Spleen (tissue), 11 donors: Measurements from ENCODE around the gene PPFIA2. TPM values are rescaled to one million over a fixed set of nuclear protein-coding genes. Genes with fewer than 3 reads are reported as not detected.

Source experiments
- DNase-seq: peaks from one replicate; pipeline ENCODE4 v3.0.0-alpha.2; 2020
- H3K27ac ChIP-seq, 8 donors: fragments of 200-600 bp; sonication (generic) in 7 of 8; 1 replicate in 4 of 8; 2 replicates in 4 of 8; pipeline versions ENCODE4 v1.5.0 to v1.8.0; 2016 to 2021; ENCODE audit warnings: inconsistent platforms in 4 of 8, mild to moderate bottlenecking in 4 of 8, moderate library complexity in 1 of 8
- H3K27me3 ChIP-seq, 7 donors: fragments of 200-600 bp; sonication (generic) in 6 of 7; replicated peaks in 1 of 7; 1 replicate in 4 of 7; 2 replicates in 3 of 7; pipeline versions ENCODE4 v1.5.0 to v1.8.0; 2016 to 2021; ENCODE audit warnings: inconsistent platforms in 3 of 7, mild to moderate bottlenecking in 1 of 7
- H3K36me3 ChIP-seq, 6 donors: fragments of 200-600 bp; sonication (generic) in 5 of 6; 1 replicate in 4 of 6; 2 replicates in 2 of 6; pipeline versions ENCODE4 v1.5.0 to v1.8.0; 2016 to 2021; ENCODE audit warnings: inconsistent platforms in 2 of 6
- H3K4me1 ChIP-seq, 6 donors: fragments of 200-600 bp; sonication (generic) in 5 of 6; 1 replicate in 3 of 6; 2 replicates in 3 of 6; pipeline versions ENCODE4 v1.5.0 to v1.8.0; 2016 to 2021; ENCODE audit warnings: inconsistent platforms in 3 of 6
- H3K4me3 ChIP-seq, 8 donors: fragments of 200-600 bp; sonication (generic) in 7 of 8; 1 replicate in 4 of 8; 2 replicates in 4 of 8; pipeline versions ENCODE4 v1.5.0 to v1.8.0; 2016 to 2021; ENCODE audit warnings: inconsistent platforms in 4 of 8, mild to moderate bottlenecking in 4 of 8, moderate library complexity in 2 of 8
- H3K9me3 ChIP-seq, 8 donors: fragments of 200-600 bp; sonication (generic) in 7 of 8; 1 replicate in 4 of 8; 2 replicates in 4 of 8; pipeline versions ENCODE4 v1.5.0 to v1.8.0; 2016 to 2021; ENCODE audit warnings: inconsistent platforms in 4 of 8
- CTCF ChIP-seq, 11 experiments: fragments of 200-600 bp in 7 of 11; fragments of 450-650 bp in 4 of 11; sonication (generic) in 4 of 11; IDR thresholded peaks in 8 of 11; conservative IDR thresholded peaks in 3 of 11; 1 replicate in 7 of 11; 2 replicates in 4 of 11; pipeline versions ENCODE4 v1.4.0 to v1.8.0; 2016 to 2021; ENCODE audit warnings: antibody characterized with exemption in 11 of 11, inconsistent platforms in 4 of 11, mild to moderate bottlenecking in 1 of 11
- POLR2A ChIP-seq, 3 donors: fragments of 450-650 bp; IDR thresholded peaks; one replicate each; pipeline ENCODE4 v1.5.1; 2017; ENCODE audit warnings: antibody characterized with exemption in 3 of 3, mild to moderate bottlenecking in 1 of 3
- POLR2AphosphoS5 ChIP-seq, 3 donors: sonication (generic); formaldehyde crosslinking; IDR thresholded peaks; one replicate each; pipeline ENCODE4 v1.5.1; 2017; ENCODE audit warnings: antibody characterized with exemption in 3 of 3
- WGBS, 5 donors: extraction: QIAGEN DNeasy Blood & Tissue Kit in 3 of 5; methylation state at CpG; one replicate each; pipeline versions ENCODE4 v1.1.5 to v1.1.7; 2013 to 2018; 5-methylcytosine and 5-hydroxymethylcytosine counted together
- intact Hi-C: fragments of 100-400 bp; cut with DNase I; formaldehyde crosslinking; loops from one replicate; pipeline ENCODE4 v1.15.0; 2023; ENCODE audit warnings: low total_unique reads
- polyA plus RNA-seq, 3 donors: library from polyadenylated mRNA; stranded (reverse); fragments of 200-250 nt; gene quantifications; one replicate each; pipeline ENCODE4 v1.2.1, GENCODE V29; 2013
- total RNA-seq, 7 donors: library from RNA; depleted of rRNA in 3 of 7; stranded (reverse); fragments of >200 nt in 3 of 7; fragmentation: NEBNext Ultra II Directional in 4 of 7; extraction: Animal tissue kit (Norgen Biotek cat#: 25700) in 4 of 7; gene quantifications; one replicate each; pipeline versions ENCODE4 v1.1.0 to v1.2.1, GENCODE V29; 2016 to 2021
- donor health status: healthy with polysubstance abuse.
- donor health status: DM: no; HTN: no; CAD: no; lungs with moderate emphysema.
- donor health status: DM: no; HTN: no; CAD: no.
- donor health status: Bipolar disorder and iron deficiency.
- donor health status: healthy.
- donor health status: DM: no; HTN: no; CAD: no.
- donor health status: DM: yes; HTN: yes; CAD: no.

The PPFIA2 gene
- total and polyA plus RNA-seq, 10 donors: 0.04 to 1.1 (median 0.27) TPM; not detected in 2

GRCh38 chr12:81414441-81414840 lies 344.7 kb downstream of the PPFIA2 start:
- Histone ChIP-seq H3K4me1 (no peaks in the 10 kb centered on the region), H3K27me3 (no peaks in the 10 kb centered on the region), H3K9me3 (peaks cover 0 to 2% (median 0%) of the 10 kb centered on the region in 8 donors), H3K36me3 (no peaks in the 10 kb centered on the region), H3K4me3 (no peak overlapping the region), H3K27ac (no peak overlapping the region)
- no peak for TF ChIP-seq POLR2AphosphoS5 (IDR thresholded peaks at IDR 0.05)
- no peak for TF ChIP-seq CTCF (IDR thresholded peaks at IDR 0.05 in 8 of 11, conservative IDR thresholded peaks at IDR 0.05 in 3 of 11)
- TF ChIP-seq POLR2A (IDR thresholded peaks at IDR 0.05): no peak
- intact Hi-C loops: no loop called here
- DNase-seq: no peak

GRCh38 chr12:81412940-81413339 lies 346.2 kb downstream of the PPFIA2 start:
- intact Hi-C loops: no loop called here
- H3K4me3 ChIP-seq: no peak overlapping the region
- peaks cover 0 to 3% (median 0%) of the 10 kb centered on the region in 8 donors for H3K9me3 ChIP-seq
- no peak for DNase-seq
- no peaks in the 10 kb centered on the region for H3K36me3 ChIP-seq
- H3K27ac ChIP-seq: no peak overlapping the region
- TF ChIP-seq CTCF (IDR thresholded peaks at IDR 0.05 in 8 of 11, conservative IDR thresholded peaks at IDR 0.05 in 3 of 11) (no peak), POLR2A (IDR thresholded peaks at IDR 0.05) (no peak), POLR2AphosphoS5 (IDR thresholded peaks at IDR 0.05) (no peak)
- no peaks in the 10 kb centered on the region for H3K4me1 ChIP-seq
- H3K27me3 ChIP-seq: no peaks in the 10 kb centered on the region
- 20 to 41% (median 27%) methylated on average over 1 of the region's 1 CpG for WGBS, 5 donors

DNA sequence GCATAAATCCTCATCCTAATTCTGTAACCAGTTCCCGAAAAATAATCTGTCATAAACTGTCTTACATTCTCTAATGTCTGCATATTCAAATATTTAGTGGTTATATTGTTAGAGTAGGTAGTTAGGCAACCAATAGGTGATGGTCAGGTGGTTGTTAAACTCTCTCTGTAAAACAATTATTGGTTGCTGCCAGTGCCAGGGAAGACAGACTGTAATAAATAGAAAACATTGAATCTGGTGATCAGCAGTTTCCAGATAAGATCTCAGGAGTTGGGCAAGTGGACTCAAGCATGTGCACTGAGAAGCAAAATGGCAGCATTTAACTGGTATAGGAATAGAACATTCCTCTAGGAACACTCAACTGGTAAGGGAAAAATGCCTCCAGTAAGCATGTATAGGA lies 355.8 kb downstream of the PPFIA2 start:
- H3K27me3 ChIP-seq: no peaks in the 10 kb centered on the region
- intact Hi-C loops: no loop called here
- no peak overlapping the region for H3K27ac ChIP-seq
- 78 to 92% (median 87%) methylated on average over 1 of the region's 1 CpG for WGBS, 5 donors
- no peaks in the 10 kb centered on the region for H3K36me3 ChIP-seq
- no peaks in the 10 kb centered on the region for H3K4me1 ChIP-seq
- peaks cover 0 to 2% (median 0%) of the 10 kb centered on the region in 8 donors for H3K9me3 ChIP-seq
- TF ChIP-seq POLR2AphosphoS5 (IDR thresholded peaks at IDR 0.05) (no peak), POLR2A (IDR thresholded peaks at IDR 0.05) (no peak), CTCF (IDR thresholded peaks at IDR 0.05 in 8 of 11, conservative IDR thresholded peaks at IDR 0.05 in 3 of 11) (no peak)
- no peak overlapping the region for H3K4me3 ChIP-seq
- DNase-seq: no peak

DNA sequence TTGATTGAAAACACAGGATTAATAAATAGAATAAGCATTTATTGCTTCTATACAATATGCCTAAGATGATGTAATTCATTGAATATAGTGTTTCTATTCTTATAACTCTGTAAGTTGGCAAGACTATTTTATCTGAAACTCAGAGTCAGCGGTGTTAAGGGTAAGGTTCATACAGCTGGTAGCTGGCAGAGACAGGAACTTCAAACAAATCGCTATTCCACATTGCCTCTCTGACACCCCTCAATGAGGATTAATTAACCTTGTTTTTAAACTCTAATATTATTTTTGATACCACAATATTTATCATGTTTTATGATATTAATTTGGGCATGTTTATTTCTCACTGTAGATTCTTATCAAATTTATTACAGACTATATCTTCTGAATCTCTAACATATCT lies 357.9 kb downstream of the PPFIA2 start:
- Histone ChIP-seq H3K36me3 (no peaks in the 10 kb centered on the region), H3K4me3 (no peak overlapping the region), H3K4me1 (no peaks in the 10 kb centered on the region), H3K27me3 (no peaks in the 10 kb centered on the region), H3K27ac (no peak overlapping the region), H3K9me3 (peaks cover 0 to 2% (median 0%) of the 10 kb centered on the region in 8 donors)
- no peak for TF ChIP-seq POLR2AphosphoS5 (IDR thresholded peaks at IDR 0.05)
- TF ChIP-seq POLR2A (IDR thresholded peaks at IDR 0.05): no peak
- no peak for TF ChIP-seq CTCF (IDR thresholded peaks at IDR 0.05 in 8 of 11, conservative IDR thresholded peaks at IDR 0.05 in 3 of 11)
- 85 to 93% (median 88%) methylated on average over 2 of the region's 2 CpGs for WGBS, 5 donors
- DNase-seq: no peak
- intact Hi-C loops: no loop called here
